ENCODE data around the gene RNF217. TPM values are rescaled to one million over a fixed set of nuclear protein-coding genes. Genes with fewer than 3 reads are reported as not detected.
"Not testable (repeated sequence)": the region's sequence is repeated elsewhere in the genome, so short reads cannot be mapped to it uniquely, and the experiment has no call there.

RNF217 gene
- total RNA-seq, 1 experiment from 2014 or later: 12.8 TPM

GRCh38 chr6:125003070-125003469 is 40.8 kb downstream of the RNF217 start:
- no peak for DNase-seq (ENCODE audit: low read depth)
- in situ Hi-C loops (cut with HindIII; ENCODE audit: low pct_unique_long_range_greater_than_20kb, low sequenced_read_pairs): no loop called here

GRCh38 chr6:125004198-125004597 is 42.0 kb downstream of the RNF217 start:
- no peak for DNase-seq (ENCODE audit: low read depth)
- in situ Hi-C loops (cut with HindIII; ENCODE audit: low pct_unique_long_range_greater_than_20kb, low sequenced_read_pairs): no loop called here

GRCh38 chr6:125004797-125005595 is 42.8 kb downstream of the RNF217 start:
- in situ Hi-C loops (cut with HindIII; ENCODE audit: low pct_unique_long_range_greater_than_20kb, low sequenced_read_pairs): no loop called here
- DNase-seq (ENCODE audit: low read depth): no peak

GRCh38 chr6:125008261-125008703 is 46.0 kb downstream of the RNF217 start:
- in situ Hi-C loops (cut with HindIII; ENCODE audit: low pct_unique_long_range_greater_than_20kb, low sequenced_read_pairs): no loop called here
- peak; percentile 86 for DNase-seq (ENCODE audit: low read depth)

- DNase-seq (ENCODE audit: low read depth): no peak
- in situ Hi-C loops (cut with HindIII; ENCODE audit: low pct_unique_long_range_greater_than_20kb, low sequenced_read_pairs): no loop called here
Observed at GRCh38 chr6:125008957-125009356, 46.7 kb downstream of the RNF217 start.

GRCh38 chr6:125009578-125009977 is 47.3 kb downstream of the RNF217 start:
- no peak for DNase-seq (ENCODE audit: low read depth)
- in situ Hi-C loops (cut with HindIII; ENCODE audit: low pct_unique_long_range_greater_than_20kb, low sequenced_read_pairs): no loop called here

GRCh38 chr6:125013938-125014660 is 51.9 kb downstream of the RNF217 start:
- no peak for DNase-seq (ENCODE audit: low read depth)
- in situ Hi-C loops (cut with HindIII; ENCODE audit: low pct_unique_long_range_greater_than_20kb, low sequenced_read_pairs): no loop called here

- in situ Hi-C loops (cut with HindIII; ENCODE audit: low pct_unique_long_range_greater_than_20kb, low sequenced_read_pairs): no loop called here
- DNase-seq (ENCODE audit: low read depth): no peak
Observed at GRCh38 chr6:125014661-125014957, 52.4 kb downstream of the RNF217 start.

GRCh38 chr6:125015152-125015551 is 52.9 kb downstream of the RNF217 start:
- in situ Hi-C loops (cut with HindIII; ENCODE audit: low pct_unique_long_range_greater_than_20kb, low sequenced_read_pairs): no loop called here
- DNase-seq (ENCODE audit: low read depth): no peak

- in situ Hi-C loops (cut with HindIII; ENCODE audit: low pct_unique_long_range_greater_than_20kb, low sequenced_read_pairs): no loop called here
Observed at GRCh38 chr6:125018136-125018535, 55.9 kb downstream of the RNF217 start.

GRCh38 chr6:125019281-125019680 is 57.0 kb downstream of the RNF217 start:
- in situ Hi-C loops (cut with HindIII; ENCODE audit: low pct_unique_long_range_greater_than_20kb, low sequenced_read_pairs): no loop called here

More at GRCh38 chr6:125018136-125018535, 55.9 kb downstream of the RNF217 start:
- no peak for DNase-seq (ENCODE audit: low read depth)

GRCh38 chr6:125019918-125020317 is 57.7 kb downstream of the RNF217 start:
- in situ Hi-C loops (cut with HindIII; ENCODE audit: low pct_unique_long_range_greater_than_20kb, low sequenced_read_pairs): no loop called here
- no peak for DNase-seq (ENCODE audit: low read depth)

More at GRCh38 chr6:125019281-125019680, 57.0 kb downstream of the RNF217 start:
- DNase-seq (ENCODE audit: low read depth): no peak

- DNase-seq (ENCODE audit: low read depth): no peak
- in situ Hi-C loops (cut with HindIII; ENCODE audit: low pct_unique_long_range_greater_than_20kb, low sequenced_read_pairs): no loop called here
Observed at GRCh38 chr6:125020385-125020784, 58.1 kb downstream of the RNF217 start.

GRCh38 chr6:125022391-125022989 is 60.3 kb downstream of the RNF217 start:
- in situ Hi-C loops (cut with HindIII; ENCODE audit: low pct_unique_long_range_greater_than_20kb, low sequenced_read_pairs): no loop called here

GRCh38 chr6:125025164-125025854 is 63.1 kb downstream of the RNF217 start:
- no peak for DNase-seq (ENCODE audit: low read depth)
- in situ Hi-C loops (cut with HindIII; ENCODE audit: low pct_unique_long_range_greater_than_20kb, low sequenced_read_pairs): no loop called here

More at GRCh38 chr6:125022391-125022989, 60.3 kb downstream of the RNF217 start:
- no peak for DNase-seq (ENCODE audit: low read depth)

- in situ Hi-C loops (cut with HindIII; ENCODE audit: low pct_unique_long_range_greater_than_20kb, low sequenced_read_pairs): no loop called here
- no peak for DNase-seq (ENCODE audit: low read depth)
Observed at GRCh38 chr6:125027287-125027686, 65.0 kb downstream of the RNF217 start.

- in situ Hi-C loops (cut with HindIII; ENCODE audit: low pct_unique_long_range_greater_than_20kb, low sequenced_read_pairs): no loop called here
Observed at GRCh38 chr6:125030969-125031368, 68.7 kb downstream of the RNF217 start.

GRCh38 chr6:125031385-125031784 is 69.1 kb downstream of the RNF217 start:
- DNase-seq (ENCODE audit: low read depth): no peak
- in situ Hi-C loops (cut with HindIII; ENCODE audit: low pct_unique_long_range_greater_than_20kb, low sequenced_read_pairs): no loop called here

More at GRCh38 chr6:125030969-125031368, 68.7 kb downstream of the RNF217 start:
- no peak for DNase-seq (ENCODE audit: low read depth)

- in situ Hi-C loops (cut with HindIII; ENCODE audit: low pct_unique_long_range_greater_than_20kb, low sequenced_read_pairs): not testable (repeated sequence)
Observed at GRCh38 chr6:125034929-125035328, 72.7 kb downstream of the RNF217 start.

More at GRCh38 chr6:125034929-125035328, 72.7 kb downstream of the RNF217 start:
- not testable (repeated sequence) for DNase-seq (ENCODE audit: low read depth)
